Vagina (tissue), 2 donors: ENCODE results near the gene ZNF622. TPM values are rescaled to one million over a fixed set of nuclear protein-coding genes. Genes with fewer than 3 reads are reported as not detected.
A peak's percentile ranks its signal among the peaks of the same experiment; 100 is the strongest.

Experiments
- DNase-seq, 2 donors: peaks; one replicate each; pipeline ENCODE4 v3.0.0-alpha.2; 2017; ENCODE audit errors: extremely low spot score in 2 of 2
- H3K27ac ChIP-seq: fragments of 200-600 bp; sonication (generic); one replicate; pipeline ENCODE4 v1.5.1; 2019
- H3K27me3 ChIP-seq: fragments of 200-600 bp; sonication (generic); one replicate; pipeline ENCODE4 v1.5.1; 2019
- H3K36me3 ChIP-seq, 2 donors: fragments of 200-600 bp; sonication (generic); one replicate each; pipeline ENCODE4 v1.5.1; 2017 to 2019
- H3K4me1 ChIP-seq: fragments of 200-600 bp; sonication (generic); one replicate; pipeline ENCODE4 v1.5.1; 2019
- H3K4me3 ChIP-seq, 2 donors: fragments of 200-600 bp; sonication (generic); 1 replicate in 1 of 2; 2 replicates in 1 of 2; pipeline ENCODE4 v1.5.1; 2016 to 2019
- H3K9me3 ChIP-seq: fragments of 200-600 bp; sonication (generic); one replicate; pipeline ENCODE4 v1.5.1; 2019
- CTCF ChIP-seq, 3 experiments: fragments of 450-650 bp in 2 of 3; fragments of 200-600 bp in 1 of 3; sonication (generic) in 1 of 3; IDR thresholded peaks; one replicate each; pipeline ENCODE4 v1.5.1; 2017 to 2019; ENCODE audit warnings: antibody characterized with exemption in 3 of 3, mild to moderate bottlenecking in 2 of 3, moderate library complexity in 2 of 3
- POLR2A ChIP-seq, 2 donors: fragments of 450-650 bp; IDR thresholded peaks; one replicate each; pipeline ENCODE4 v1.6.1; 2017; ENCODE audit warnings: antibody characterized with exemption in 2 of 2, mild to moderate bottlenecking in 2 of 2, moderate library complexity in 2 of 2
- POLR2AphosphoS5 ChIP-seq, 2 donors: sonication (generic); formaldehyde crosslinking; IDR thresholded peaks; one replicate each; pipeline ENCODE4 v1.9.0; 2017; ENCODE audit warnings: antibody characterized with exemption in 2 of 2, mild to moderate bottlenecking in 2 of 2, low read depth in 1 of 2; ENCODE audit not compliant: insufficient read depth in 1 of 2
- intact Hi-C: fragments of 100-400 bp; cut with DNase I; formaldehyde crosslinking; loops from one replicate; pipeline ENCODE4 v1.15.1; 2023
- total RNA-seq: library from RNA; depleted of rRNA; stranded (reverse); fragments of >200 nt; gene quantifications from one replicate; pipeline ENCODE4 v1.2.3, GENCODE V29; 2016

Gene ZNF622
- total RNA-seq, 1 donor from 2014 or later: 19.4 TPM

- no peak for DNase-seq
- peaks cover 39% of the 10 kb centered on the region for H3K4me1 ChIP-seq
- H3K27me3 ChIP-seq: no peaks in the 10 kb centered on the region
- H3K27ac ChIP-seq: peak overlapping the region; percentile 23
- TF ChIP-seq POLR2AphosphoS5 (IDR thresholded peaks at IDR 0.05; ENCODE audit: insufficient read depth in 1 of 2, low read depth in 1 of 2) (peak in 1 of 2 donors; percentile 55), POLR2A (IDR thresholded peaks at IDR 0.05) (no peak), CTCF (IDR thresholded peaks at IDR 0.05) (peak; percentile 49 to 57 (median 50))
- H3K9me3 ChIP-seq: no peaks in the 10 kb centered on the region
- H3K36me3 ChIP-seq: peaks cover 0 to 56% of the 10 kb centered on the region in 2 donors
- H3K4me3 ChIP-seq: no peak overlapping the region
- intact Hi-C loops: no loop called here
These were observed 9.3 kb downstream of the ZNF622 start for GRCh38 chr5:16456103-16456832.

DNA sequence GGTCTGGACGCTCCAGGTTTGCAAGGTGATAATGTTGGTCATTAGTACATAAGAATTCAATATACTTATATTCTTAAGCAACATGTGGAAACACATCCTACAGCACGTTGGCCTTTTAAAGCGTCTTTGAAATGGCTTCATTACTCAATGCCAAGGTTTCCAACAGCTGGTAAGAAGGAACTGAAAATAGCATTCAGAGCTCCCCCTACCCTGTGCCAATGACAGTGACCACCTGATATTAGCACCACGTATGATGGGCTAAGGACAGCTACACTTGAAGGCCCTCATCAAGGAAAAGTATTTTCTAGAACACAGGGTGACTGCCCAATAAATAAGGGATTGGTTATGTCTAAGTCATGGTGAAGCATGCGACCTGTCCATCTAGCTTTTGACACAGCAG is 9.9 kb downstream of the ZNF622 start:
- Histone ChIP-seq H3K27ac (no peak overlapping the region), H3K4me3 (no peak overlapping the region), H3K27me3 (no peaks in the 10 kb centered on the region), H3K9me3 (no peaks in the 10 kb centered on the region), H3K36me3 (peaks cover 0 to 56% of the 10 kb centered on the region in 2 donors), H3K4me1 (peaks cover 33% of the 10 kb centered on the region)
- TF ChIP-seq POLR2A (IDR thresholded peaks at IDR 0.05): no peak
- no peak for TF ChIP-seq CTCF (IDR thresholded peaks at IDR 0.05)
- intact Hi-C loops: no loop called here
- DNase-seq: no peak

GRCh38 chr5:16454686-16455085 is 10.9 kb downstream of the ZNF622 start:
- H3K4me3 ChIP-seq: no peak overlapping the region
- no peaks in the 10 kb centered on the region for H3K9me3 ChIP-seq
- H3K27me3 ChIP-seq: no peaks in the 10 kb centered on the region
- peaks cover 26% of the 10 kb centered on the region for H3K4me1 ChIP-seq
- TF ChIP-seq POLR2AphosphoS5 (IDR thresholded peaks at IDR 0.05; ENCODE audit: insufficient read depth in 1 of 2, low read depth in 1 of 2) (no peak), POLR2A (IDR thresholded peaks at IDR 0.05) (no peak), CTCF (IDR thresholded peaks at IDR 0.05) (no peak)
- intact Hi-C loops: no loop called here
- H3K36me3 ChIP-seq: peaks cover 0 to 60% of the 10 kb centered on the region in 2 donors
- no peak for DNase-seq
- no peak overlapping the region for H3K27ac ChIP-seq

DNA sequence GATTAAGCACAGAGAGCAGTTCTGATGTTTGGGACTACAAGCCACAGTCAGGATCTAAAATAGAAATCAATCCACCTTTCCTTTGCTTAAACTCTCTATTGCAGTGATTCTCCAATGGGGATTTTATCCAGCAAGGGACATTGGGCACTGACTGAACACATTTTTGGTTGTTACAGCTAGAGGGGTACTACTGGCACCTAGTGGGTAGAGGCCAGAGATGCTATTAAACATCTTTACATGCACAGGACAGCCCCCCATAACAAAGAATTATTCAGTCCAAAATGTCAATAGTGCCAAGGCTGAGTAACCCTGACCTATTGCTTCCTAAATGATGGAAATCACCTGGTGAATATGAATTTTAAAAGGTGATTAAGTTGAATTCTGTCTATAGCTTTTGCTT is 12.0 kb downstream of the ZNF622 start:
- TF ChIP-seq POLR2A (IDR thresholded peaks at IDR 0.05) (no peak), POLR2AphosphoS5 (IDR thresholded peaks at IDR 0.05; ENCODE audit: insufficient read depth in 1 of 2, low read depth in 1 of 2) (no peak), CTCF (IDR thresholded peaks at IDR 0.05) (no peak)
- Histone ChIP-seq H3K9me3 (no peaks in the 10 kb centered on the region), H3K27me3 (no peaks in the 10 kb centered on the region), H3K4me3 (no peak overlapping the region), H3K36me3 (peaks cover 0 to 59% of the 10 kb centered on the region in 2 donors), H3K4me1 (peaks cover 24% of the 10 kb centered on the region), H3K27ac (no peak overlapping the region)
- intact Hi-C loops: no loop called here
- DNase-seq: no peak

DNA sequence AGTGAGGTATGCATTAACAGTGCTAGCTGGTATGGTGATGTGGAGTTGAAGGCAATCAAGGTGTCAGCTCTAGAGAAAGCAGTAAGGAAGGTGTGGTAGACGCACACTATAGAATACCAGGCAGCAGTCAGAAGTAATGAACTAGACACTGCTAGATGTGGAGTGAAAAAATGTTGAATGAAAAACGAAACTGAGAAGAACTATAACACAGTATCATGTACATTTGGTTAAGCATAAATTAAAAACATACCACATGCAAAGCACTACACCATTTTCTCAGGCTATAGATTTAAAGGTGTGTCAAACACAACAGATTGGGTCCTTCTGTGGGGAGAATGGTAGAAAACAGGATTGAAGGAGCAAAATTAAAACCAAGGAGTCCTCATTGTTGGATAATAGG is 15.4 kb downstream of the ZNF622 start:
- DNase-seq: no peak
- intact Hi-C loops: no loop called here
- no peak for TF ChIP-seq POLR2A (IDR thresholded peaks at IDR 0.05)
- TF ChIP-seq POLR2AphosphoS5 (IDR thresholded peaks at IDR 0.05; ENCODE audit: insufficient read depth in 1 of 2, low read depth in 1 of 2): no peak
- no peak for TF ChIP-seq CTCF (IDR thresholded peaks at IDR 0.05)
- no peaks in the 10 kb centered on the region for H3K4me1 ChIP-seq
- H3K36me3 ChIP-seq: peaks cover 0 to 50% of the 10 kb centered on the region in 2 donors
- H3K9me3 ChIP-seq: no peaks in the 10 kb centered on the region
- H3K27ac ChIP-seq: no peak overlapping the region
- no peaks in the 10 kb centered on the region for H3K27me3 ChIP-seq
- no peak overlapping the region for H3K4me3 ChIP-seq
